Measurements from ENCODE around the gene MIPOL1.
"Not testable (repeated sequence)": the region's sequence is repeated elsewhere in the genome, so short reads cannot be mapped to it uniquely, and the experiment has no call there.

Gene MIPOL1

DNA sequence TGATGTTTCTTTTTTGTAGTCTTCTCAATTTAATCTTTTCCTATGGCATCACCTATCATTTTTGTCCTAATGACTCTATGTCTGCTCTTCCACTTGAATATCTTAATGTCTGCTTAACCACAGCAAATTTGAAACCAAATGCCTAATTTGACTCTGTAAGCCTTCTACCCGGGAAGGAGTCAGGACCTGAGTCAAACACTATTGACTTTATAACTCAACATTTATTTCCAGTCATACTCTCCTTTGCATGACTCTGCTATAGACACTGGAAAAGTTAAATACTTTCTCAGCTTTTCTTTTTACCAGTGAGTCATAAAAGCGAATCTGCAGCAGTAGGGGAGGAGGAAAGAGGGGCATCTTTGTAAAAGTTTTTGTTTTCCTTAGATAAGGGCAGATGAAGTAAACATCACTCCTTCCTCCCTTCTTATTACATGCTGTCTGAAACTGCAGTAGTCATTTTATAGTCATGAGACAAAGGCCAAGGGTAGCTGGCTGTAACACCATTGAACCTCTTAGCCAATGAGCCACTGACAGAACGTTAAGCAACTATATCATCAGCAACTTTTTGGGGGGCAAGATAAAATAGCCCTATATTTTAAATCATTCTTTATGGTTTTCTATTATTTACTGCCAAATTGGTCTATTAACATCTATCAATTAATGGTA lies 179.3 kb downstream of the MIPOL1 start:
- H3K36me3 Mint-ChIP-seq (ENCODE audit: low read depth): peaks cover 8% of the 10 kb centered on the region
- H3K4me1 Mint-ChIP-seq: no peaks in the 10 kb centered on the region
- H3K27ac Mint-ChIP-seq: no peak overlapping the region
- TF ChIP-seq, protein P1, sequence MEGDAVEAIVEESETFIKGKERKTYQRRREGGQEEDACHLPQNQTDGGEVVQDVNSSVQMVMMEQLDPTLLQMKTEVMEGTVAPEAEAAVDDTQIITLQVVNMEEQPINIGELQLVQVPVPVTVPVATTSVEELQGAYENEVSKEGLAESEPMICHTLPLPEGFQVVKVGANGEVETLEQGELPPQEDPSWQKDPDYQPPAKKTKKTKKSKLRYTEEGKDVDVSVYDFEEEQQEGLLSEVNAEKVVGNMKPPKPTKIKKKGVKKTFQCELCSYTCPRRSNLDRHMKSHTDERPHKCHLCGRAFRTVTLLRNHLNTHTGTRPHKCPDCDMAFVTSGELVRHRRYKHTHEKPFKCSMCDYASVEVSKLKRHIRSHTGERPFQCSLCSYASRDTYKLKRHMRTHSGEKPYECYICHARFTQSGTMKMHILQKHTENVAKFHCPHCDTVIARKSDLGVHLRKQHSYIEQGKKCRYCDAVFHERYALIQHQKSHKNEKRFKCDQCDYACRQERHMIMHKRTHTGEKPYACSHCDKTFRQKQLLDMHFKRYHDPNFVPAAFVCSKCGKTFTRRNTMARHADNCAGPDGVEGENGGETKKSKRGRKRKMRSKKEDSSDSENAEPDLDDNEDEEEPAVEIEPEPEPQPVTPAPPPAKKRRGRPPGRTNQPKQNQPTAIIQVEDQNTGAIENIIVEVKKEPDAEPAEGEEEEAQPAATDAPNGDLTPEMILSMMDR (IDR thresholded peaks at IDR 0.05; ENCODE audit: unreplicated experiment in 3 of 3): no peak
- no peaks in the 10 kb centered on the region for H3K9me3 Mint-ChIP-seq
- H3K4me3 Mint-ChIP-seq: no peak overlapping the region
- H3K27me3 Mint-ChIP-seq (ENCODE audit: low read depth): no peaks in the 10 kb centered on the region

DNA sequence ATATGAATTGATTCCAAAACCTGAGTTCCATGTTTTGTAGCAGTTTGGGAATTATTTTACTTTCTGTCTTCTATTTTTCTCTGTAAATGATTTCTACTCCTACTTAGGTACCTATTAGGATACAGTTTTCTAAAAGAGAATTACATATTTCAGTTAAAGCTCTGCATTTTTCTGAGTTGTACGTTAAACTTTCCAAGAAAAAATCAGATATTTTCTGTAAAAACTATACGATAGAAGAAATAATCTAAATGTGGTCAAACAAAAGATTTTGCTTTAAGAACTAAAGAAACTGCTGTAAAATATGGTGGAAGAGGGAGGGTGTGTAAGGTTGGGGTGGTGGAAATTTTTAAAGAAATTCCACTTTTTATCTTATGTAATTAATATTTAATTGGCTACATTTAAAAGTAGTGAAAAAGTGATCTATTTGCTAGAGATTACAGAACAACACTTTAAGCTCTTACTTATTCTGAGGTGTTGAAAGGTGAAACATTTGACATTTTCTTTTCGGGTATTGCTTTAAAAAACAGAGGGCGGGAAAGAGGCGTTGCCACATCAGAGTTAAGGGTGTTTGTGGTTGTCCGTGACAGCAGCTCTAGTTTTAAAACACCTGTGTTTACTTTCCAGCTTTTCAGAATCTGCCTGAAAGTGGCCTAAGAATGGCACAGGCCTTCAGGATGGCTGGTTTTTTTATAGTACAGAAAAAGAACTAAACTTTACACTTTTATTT lies 187.3 kb downstream of the MIPOL1 start:
- Mint-ChIP-seq H3K36me3 (ENCODE audit: low read depth) (peaks cover 3% of the 10 kb centered on the region), H3K27ac (no peak overlapping the region)

GRCh38 chr14:37397157-37397940 lies 199.6 kb downstream of the MIPOL1 start:
- H3K27me3 Mint-ChIP-seq (ENCODE audit: low read depth); H3K4me3 Mint-ChIP-seq; H3K27ac Mint-ChIP-seq; H3K4me1 Mint-ChIP-seq: not testable (repeated sequence)
- peaks cover 49% of the 10 kb centered on the region for H3K36me3 Mint-ChIP-seq (ENCODE audit: low read depth)
- H3K9me3 Mint-ChIP-seq: peaks cover 37% of the 10 kb centered on the region

More for the DNA sequence above, 187.3 kb downstream of the MIPOL1 start:
- TF ChIP-seq, protein P1 (IDR thresholded peaks at IDR 0.05; ENCODE audit: unreplicated experiment in 3 of 3): no peak
- Mint-ChIP-seq H3K4me1 (no peaks in the 10 kb centered on the region), H3K9me3 (peaks cover 6% of the 10 kb centered on the region), H3K27me3 (ENCODE audit: low read depth) (no peaks in the 10 kb centered on the region), H3K4me3 (no peak overlapping the region)

- TF ChIP-seq, protein P1 (IDR thresholded peaks at IDR 0.05; ENCODE audit: unreplicated experiment in 3 of 3): no peak
- H3K4me1 Mint-ChIP-seq: no peaks in the 10 kb centered on the region
- no peak overlapping the region for H3K27ac Mint-ChIP-seq
- no peak overlapping the region for H3K4me3 Mint-ChIP-seq
- H3K27me3 Mint-ChIP-seq (ENCODE audit: low read depth): no peaks in the 10 kb centered on the region
- H3K9me3 Mint-ChIP-seq: peaks cover 33% of the 10 kb centered on the region
- H3K36me3 Mint-ChIP-seq (ENCODE audit: low read depth): peaks cover 44% of the 10 kb centered on the region
Observed at GRCh38 chr14:37397941-37398215, 200.1 kb downstream of the MIPOL1 start.

DNA sequence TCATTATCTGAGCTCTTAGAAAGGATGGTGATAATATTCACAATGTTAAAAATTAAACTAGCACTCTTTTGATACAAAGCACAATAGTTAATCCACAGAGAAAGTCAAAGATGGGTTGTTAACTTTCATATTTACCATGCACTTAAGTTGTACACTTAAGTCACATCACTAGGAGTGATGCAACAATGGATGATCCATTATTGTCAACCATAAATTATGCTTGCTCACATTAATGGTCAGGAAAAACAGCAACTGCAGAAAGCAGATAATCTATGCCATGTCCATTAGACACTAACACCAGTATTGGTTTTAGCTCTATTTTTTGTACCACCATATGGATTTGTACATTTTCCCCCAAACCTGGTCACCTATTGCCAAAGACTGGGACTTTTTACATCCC lies 201.8 kb downstream of the MIPOL1 start:
- Mint-ChIP-seq H3K4me3 (no peak overlapping the region), H3K27me3 (ENCODE audit: low read depth) (no peaks in the 10 kb centered on the region), H3K27ac (no peak overlapping the region), H3K9me3 (peaks cover 26% of the 10 kb centered on the region), H3K4me1 (no peaks in the 10 kb centered on the region), H3K36me3 (ENCODE audit: low read depth) (peaks cover 36% of the 10 kb centered on the region)
- TF ChIP-seq, protein P1 (IDR thresholded peaks at IDR 0.05; ENCODE audit: unreplicated experiment in 3 of 3): no peak

DNA sequence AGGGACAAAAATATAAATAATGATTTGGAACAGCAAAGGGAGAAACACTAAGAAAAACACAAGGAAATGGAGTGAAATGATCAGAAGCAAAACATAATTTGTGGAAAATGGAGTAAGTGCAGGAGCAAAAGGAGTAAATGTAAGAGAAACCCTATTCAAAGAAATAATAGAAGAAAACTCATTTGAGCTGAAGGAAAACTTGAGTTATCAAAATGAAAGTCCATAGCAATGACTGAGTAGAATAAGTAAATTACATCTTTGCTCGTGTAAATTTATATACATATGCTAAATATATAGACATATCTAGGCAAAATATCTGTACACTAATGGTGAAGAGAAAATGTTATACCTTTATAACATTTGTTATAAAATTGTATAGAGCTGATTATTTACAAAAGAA lies 203.4 kb downstream of the MIPOL1 start:
- peaks cover 13% of the 10 kb centered on the region for H3K9me3 Mint-ChIP-seq
- H3K27me3 Mint-ChIP-seq (ENCODE audit: low read depth): no peaks in the 10 kb centered on the region
- TF ChIP-seq, protein P1 (IDR thresholded peaks at IDR 0.05; ENCODE audit: unreplicated experiment in 3 of 3): no peak
- no peak overlapping the region for H3K27ac Mint-ChIP-seq
- no peak overlapping the region for H3K4me3 Mint-ChIP-seq
- peaks cover 21% of the 10 kb centered on the region for H3K36me3 Mint-ChIP-seq (ENCODE audit: low read depth)
- no peaks in the 10 kb centered on the region for H3K4me1 Mint-ChIP-seq

Data from nephron (organoid).